Tibial nerve (tissue), 4 donors: ENCODE measurements around the gene AMPD3. TPM values are rescaled to one million over a fixed set of nuclear protein-coding genes. Genes with fewer than 3 reads are reported as not detected.

Experiments used
- DNase-seq, 2 donors: peaks; one replicate each; pipeline ENCODE4 v3.0.0-alpha.2; 2019; ENCODE audit warnings: low spot score in 2 of 2
- H3K27ac ChIP-seq, 4 donors: fragments of 200-600 bp; sonication (generic) in 3 of 4; one replicate each; pipeline ENCODE4 v1.5.1; 2017 to 2019; ENCODE audit warnings: mild to moderate bottlenecking in 1 of 4
- H3K27me3 ChIP-seq, 2 donors: fragments of 200-600 bp; sonication (generic) in 1 of 2; one replicate each; pipeline versions ENCODE4 v1.5.1 to v1.6.0; 2017 to 2019
- H3K36me3 ChIP-seq, 3 donors: fragments of 200-600 bp; sonication (generic); one replicate each; pipeline ENCODE4 v1.5.1; 2018 to 2019
- H3K4me1 ChIP-seq, 4 donors: fragments of 200-600 bp; sonication (generic) in 3 of 4; one replicate each; pipeline ENCODE4 v1.5.1; 2017 to 2019
- H3K4me3 ChIP-seq, 4 donors: fragments of 200-600 bp; sonication (generic) in 3 of 4; one replicate each; pipeline ENCODE4 v1.5.1; 2017 to 2019; ENCODE audit warnings: mild to moderate bottlenecking in 1 of 4, moderate library complexity in 1 of 4
- H3K9me3 ChIP-seq, 4 donors: fragments of 200-600 bp; sonication (generic) in 3 of 4; one replicate each; pipeline ENCODE4 v1.5.1; 2017 to 2019
- CTCF ChIP-seq, 5 experiments: fragments of 200-600 bp in 3 of 5; fragments of 450-650 bp in 2 of 5; sonication (generic) in 3 of 5; IDR thresholded peaks; one replicate each; pipeline ENCODE4 v1.5.1; 2016 to 2019; ENCODE audit warnings: antibody characterized with exemption in 5 of 5, mild to moderate bottlenecking in 3 of 5, moderate library complexity in 2 of 5
- EP300 ChIP-seq, 2 donors: sonication (generic); formaldehyde crosslinking; IDR thresholded peaks; one replicate each; pipeline ENCODE4 v1.6.1; 2017; ENCODE audit warnings: antibody characterized with exemption in 2 of 2, mild to moderate bottlenecking in 1 of 2
- POLR2A ChIP-seq, 2 donors: fragments of 450-650 bp; IDR thresholded peaks; one replicate each; pipeline ENCODE4 v1.6.1; 2017; ENCODE audit warnings: antibody characterized with exemption in 2 of 2, mild to moderate bottlenecking in 2 of 2, moderate library complexity in 2 of 2
- WGBS, 2 donors: methylation state at CpG; one replicate each; pipeline ENCODE4 v1.1.5; 2018; 5-methylcytosine and 5-hydroxymethylcytosine counted together
- total RNA-seq, 4 donors: library from RNA; depleted of rRNA; stranded (reverse); fragments of >200 nt; gene quantifications; one replicate each; pipeline ENCODE4 v1.1.0, GENCODE V29; 2016

AMPD3 gene
- total RNA-seq, 4 donors from 2014 or later: 1.0 to 8.7 (median 3.7) TPM

GRCh38 chr11:10486161-10486840 is 31.2 kb downstream of the AMPD3 start:
- H3K27ac ChIP-seq: no peak overlapping the region
- H3K9me3 ChIP-seq: no peaks in the 10 kb centered on the region
- no peak overlapping the region for H3K4me3 ChIP-seq
- H3K36me3 ChIP-seq: no peaks in the 10 kb centered on the region
- H3K27me3 ChIP-seq: no peaks in the 10 kb centered on the region
- no peak for DNase-seq
- TF ChIP-seq POLR2A (IDR thresholded peaks at IDR 0.05): no peak
- TF ChIP-seq CTCF (IDR thresholded peaks at IDR 0.05): no peak
- TF ChIP-seq EP300 (IDR thresholded peaks at IDR 0.05): no peak
- peaks cover 0 to 9% (median 5%) of the 10 kb centered on the region in 4 donors for H3K4me1 ChIP-seq
- 93 to 94% methylated on average over 8 to 10 of the region's 10 CpGs for WGBS, 2 donors

- TF ChIP-seq POLR2A (IDR thresholded peaks at IDR 0.05) (no peak), CTCF (IDR thresholded peaks at IDR 0.05) (no peak), EP300 (IDR thresholded peaks at IDR 0.05) (no peak)
- H3K36me3 ChIP-seq: no peaks in the 10 kb centered on the region
- no peaks in the 10 kb centered on the region for H3K9me3 ChIP-seq
- 88 to 91% methylated on average over 16 of the region's 16 CpGs for WGBS, 2 donors
- no peak overlapping the region for H3K27ac ChIP-seq
- peaks cover 0 to 12% (median 8%) of the 10 kb centered on the region in 4 donors for H3K4me1 ChIP-seq
- H3K27me3 ChIP-seq: no peaks in the 10 kb centered on the region
- no peak for DNase-seq
- no peak overlapping the region for H3K4me3 ChIP-seq
These were observed 32.1 kb downstream of the AMPD3 start for GRCh38 chr11:10487002-10487647.

GRCh38 chr11:10488121-10488933 is 33.3 kb downstream of the AMPD3 start:
- H3K4me1 ChIP-seq: peaks cover 0 to 12% (median 8%) of the 10 kb centered on the region in 4 donors
- H3K27ac ChIP-seq: peak overlapping the region in 1 of 4 donors; percentile 48
- H3K4me3 ChIP-seq: no peak overlapping the region
- H3K36me3 ChIP-seq: peaks cover 0 to 5% (median 0%) of the 10 kb centered on the region in 3 donors
- no peaks in the 10 kb centered on the region for H3K9me3 ChIP-seq
- no peak for DNase-seq
- H3K27me3 ChIP-seq: no peaks in the 10 kb centered on the region
- 75 to 79% methylated on average over 13 of the region's 13 CpGs for WGBS, 2 donors
- TF ChIP-seq CTCF (IDR thresholded peaks at IDR 0.05) (no peak), POLR2A (IDR thresholded peaks at IDR 0.05) (no peak), EP300 (IDR thresholded peaks at IDR 0.05) (no peak)

- TF ChIP-seq CTCF (IDR thresholded peaks at IDR 0.05) (no peak), EP300 (IDR thresholded peaks at IDR 0.05) (no peak), POLR2A (IDR thresholded peaks at IDR 0.05) (no peak)
- 90 to 96% methylated on average over 11 of the region's 11 CpGs for WGBS, 2 donors
These were observed 34.0 kb downstream of the AMPD3 start for GRCh38 chr11:10488934-10489691.

More at GRCh38 chr11:10488934-10489691, 34.0 kb downstream of the AMPD3 start:
- no peaks in the 10 kb centered on the region for H3K27me3 ChIP-seq
- H3K4me1 ChIP-seq: peaks cover 0 to 12% (median 8%) of the 10 kb centered on the region in 4 donors
- peaks cover 0 to 7% (median 0%) of the 10 kb centered on the region in 3 donors for H3K36me3 ChIP-seq
- DNase-seq: no peak
- H3K4me3 ChIP-seq: no peak overlapping the region
- H3K9me3 ChIP-seq: no peaks in the 10 kb centered on the region
- peak overlapping the region in 1 of 4 donors; percentile 48 for H3K27ac ChIP-seq
